K562 (cell line): ENCODE results near the gene RNU11. TPM values are rescaled to one million over a fixed set of nuclear protein-coding genes. Genes with fewer than 3 reads are reported as not detected.
A peak's percentile ranks its signal among the peaks of the same experiment; 100 is the strongest.

Experiments
- KLF6 ChIP-seq: fragments of 250-450 bp; sonication (Bioruptor Pico); IDR thresholded peaks from 2 replicates; pipeline ENCODE4 v1.4.0; 2020; ENCODE audit warnings: mild to moderate bottlenecking, moderate library complexity, borderline replicate concordance
- MBD2 ChIP-seq: sonication (generic); IDR thresholded peaks from 2 replicates; pipeline ENCODE4 v1.6.1; 2016; ENCODE audit warnings: low read depth, borderline replicate concordance
- MTF1 ChIP-seq: fragments of 250-450 bp; sonication (Bioruptor Pico); IDR thresholded peaks from 2 replicates; pipeline ENCODE4 v1.9.0; 2021; ENCODE audit warnings: moderate library complexity, mild to moderate bottlenecking, inconsistent platforms, borderline replicate concordance
- PCBP2 ChIP-seq: fragments of 200-400 bp; formaldehyde crosslinking; IDR thresholded peaks from 2 replicates; pipeline ENCODE4 v1.6.1; 2018; ENCODE audit warnings: low read length, low read depth, mild to moderate bottlenecking, moderate library complexity; ENCODE audit not compliant: poor library complexity, severe bottlenecking
- TOE1 ChIP-seq, 2 experiments: fragments of 450-650 bp in 1 of 2; sonication (generic) in 1 of 2; formaldehyde crosslinking in 1 of 2; IDR thresholded peaks; 2 replicates each; pipeline versions ENCODE4 v1.7.1 to v1.8.0; 2016 to 2022; ENCODE audit warnings: borderline replicate concordance in 2 of 2, mild to moderate bottlenecking in 2 of 2, antibody characterized with exemption in 1 of 2, inconsistent platforms in 1 of 2, low read depth in 1 of 2, missing genetic modification reagents in 1 of 2, moderate library complexity in 1 of 2
- polyA plus RNA-seq, 8 experiments: library from polyadenylated mRNA; depleted of rRNA in 4 of 8; stranded (reverse) in 5 of 8; unstranded in 3 of 8; fragments of >200 nt; fragmentation: Nextera tagmentation in 2 of 8; fragmentation: Illumina TruSeq in 1 of 8; extraction: Ambion mirVana in 2 of 8; extraction: Trizol in 1 of 8; gene quantifications; 2 replicates each; pipeline versions ENCODE4 v1.2.1 to v1.2.3, GENCODE V29; 2011 to 2014; ENCODE audit warnings: inconsistent platforms in 1 of 8, missing spikeins in 1 of 8
- total RNA-seq, 7 experiments: library from RNA; depleted of rRNA in 6 of 7; stranded (reverse); fragments of >200 nt in 6 of 7; fragmentation: Illumina TruSeq in 2 of 7; extraction: Trizol in 2 of 7; gene quantifications; 2 replicates each; pipeline versions ENCODE4 v1.2.1 to v1.2.3, GENCODE V29; 2011 to 2021; ENCODE audit warnings: low replicate concordance in 1 of 7
- TF ChIP-seq, protein P1 (sequence below): fragments of 200-400 bp; formaldehyde crosslinking; IDR thresholded peaks from 2 replicates; pipeline ENCODE4 v1.6.1; 2017; ENCODE audit warnings: mild to moderate bottlenecking, low read depth, low read length, moderate library complexity
- TF ChIP-seq, protein P2 (sequence below): sonication (generic); formaldehyde crosslinking; IDR thresholded peaks from 2 replicates; pipeline ENCODE4 v1.8.1; 2023; ENCODE audit warnings: mild to moderate bottlenecking, missing genetic modification reagents
- TF ChIP-seq, protein P3 (sequence below): sonication (generic); formaldehyde crosslinking; IDR thresholded peaks from 2 replicates; pipeline ENCODE4 v1.8.1; 2022; ENCODE audit warnings: missing genetic modification reagents
- TF ChIP-seq, protein P4 (sequence below): fragments of 450-650 bp; formaldehyde crosslinking; IDR thresholded peaks from 2 replicates; pipeline ENCODE4 v1.4.0; 2022; ENCODE audit warnings: mild to moderate bottlenecking, moderate library complexity
- TF ChIP-seq, protein P5 (sequence below): sonication (generic); formaldehyde crosslinking; IDR thresholded peaks from 2 replicates; pipeline ENCODE4 v1.8.0; 2023; ENCODE audit warnings: mild to moderate bottlenecking, missing genetic modification reagents

Gene RNU11
- total and polyA plus RNA-seq, 9 of the 15 experiments (the other 6 are each of a cell fraction or from before 2014, with no cell fraction given): not detected

DNA sequence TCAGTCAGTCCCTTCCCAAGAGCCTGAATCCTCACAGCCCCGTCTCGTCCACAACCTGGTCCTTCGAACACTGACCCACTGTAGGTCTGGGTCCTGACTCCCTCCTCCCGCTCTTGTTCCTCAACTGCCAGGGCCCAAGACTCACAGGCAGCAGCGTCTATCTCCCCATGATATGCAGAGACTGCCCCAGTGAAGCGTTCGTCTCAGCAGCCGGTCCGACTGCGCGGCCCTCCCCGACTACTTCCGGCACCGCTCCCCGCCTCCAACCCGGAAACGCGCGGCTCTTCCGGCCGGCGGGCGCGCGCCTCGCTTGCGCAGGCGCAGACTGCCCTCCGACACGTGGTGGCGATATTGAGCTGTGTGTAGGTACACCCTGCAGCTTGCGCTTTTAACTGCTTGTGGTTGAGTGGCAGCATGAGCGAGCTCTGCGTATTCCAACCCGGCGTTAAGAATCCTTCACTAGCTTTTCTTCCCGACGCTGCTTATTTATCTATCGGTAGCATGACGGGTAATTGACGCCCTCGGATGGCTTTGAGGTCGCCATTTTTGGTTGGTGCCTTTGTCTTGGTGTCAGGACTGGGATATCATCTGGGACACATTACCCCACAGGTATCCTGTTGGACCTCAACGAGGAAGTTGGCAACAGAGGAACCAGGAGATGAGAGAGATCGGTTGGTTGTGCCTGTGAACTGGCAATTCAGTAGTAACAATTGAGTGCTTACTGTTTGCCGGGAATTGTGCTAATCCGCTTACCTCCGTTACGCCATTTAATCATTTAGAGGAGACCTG is 5.4 kb upstream of the RNU11 start, which contains the start of gene TAF12 (continued):
- TF ChIP-seq, protein P1, sequence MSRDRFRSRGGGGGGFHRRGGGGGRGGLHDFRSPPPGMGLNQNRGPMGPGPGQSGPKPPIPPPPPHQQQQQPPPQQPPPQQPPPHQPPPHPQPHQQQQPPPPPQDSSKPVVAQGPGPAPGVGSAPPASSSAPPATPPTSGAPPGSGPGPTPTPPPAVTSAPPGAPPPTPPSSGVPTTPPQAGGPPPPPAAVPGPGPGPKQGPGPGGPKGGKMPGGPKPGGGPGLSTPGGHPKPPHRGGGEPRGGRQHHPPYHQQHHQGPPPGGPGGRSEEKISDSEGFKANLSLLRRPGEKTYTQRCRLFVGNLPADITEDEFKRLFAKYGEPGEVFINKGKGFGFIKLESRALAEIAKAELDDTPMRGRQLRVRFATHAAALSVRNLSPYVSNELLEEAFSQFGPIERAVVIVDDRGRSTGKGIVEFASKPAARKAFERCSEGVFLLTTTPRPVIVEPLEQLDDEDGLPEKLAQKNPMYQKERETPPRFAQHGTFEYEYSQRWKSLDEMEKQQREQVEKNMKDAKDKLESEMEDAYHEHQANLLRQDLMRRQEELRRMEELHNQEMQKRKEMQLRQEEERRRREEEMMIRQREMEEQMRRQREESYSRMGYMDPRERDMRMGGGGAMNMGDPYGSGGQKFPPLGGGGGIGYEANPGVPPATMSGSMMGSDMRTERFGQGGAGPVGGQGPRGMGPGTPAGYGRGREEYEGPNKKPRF: no peak
- no peak for TF ChIP-seq MTF1 (CRISPR knock-in tag)
- TF ChIP-seq PCBP2: no peak
- TF ChIP-seq TOE1 (IDR thresholded peaks at IDR 0.05; ENCODE audit: borderline replicate concordance): peak; percentile 81; the same call in 1 of the 2 replicates
- TF ChIP-seq TOE1 (CRISPR knock-in tag; IDR thresholded peaks at IDR 0.05; ENCODE audit: borderline replicate concordance, low read depth): peak; percentile 40; the same call in 1 of the 2 replicates
- peak; percentile 84 for TF ChIP-seq MBD2
- TF ChIP-seq KLF6: peak; percentile 18; the same call in 1 of the 2 replicates
- TF ChIP-seq, protein P2, sequence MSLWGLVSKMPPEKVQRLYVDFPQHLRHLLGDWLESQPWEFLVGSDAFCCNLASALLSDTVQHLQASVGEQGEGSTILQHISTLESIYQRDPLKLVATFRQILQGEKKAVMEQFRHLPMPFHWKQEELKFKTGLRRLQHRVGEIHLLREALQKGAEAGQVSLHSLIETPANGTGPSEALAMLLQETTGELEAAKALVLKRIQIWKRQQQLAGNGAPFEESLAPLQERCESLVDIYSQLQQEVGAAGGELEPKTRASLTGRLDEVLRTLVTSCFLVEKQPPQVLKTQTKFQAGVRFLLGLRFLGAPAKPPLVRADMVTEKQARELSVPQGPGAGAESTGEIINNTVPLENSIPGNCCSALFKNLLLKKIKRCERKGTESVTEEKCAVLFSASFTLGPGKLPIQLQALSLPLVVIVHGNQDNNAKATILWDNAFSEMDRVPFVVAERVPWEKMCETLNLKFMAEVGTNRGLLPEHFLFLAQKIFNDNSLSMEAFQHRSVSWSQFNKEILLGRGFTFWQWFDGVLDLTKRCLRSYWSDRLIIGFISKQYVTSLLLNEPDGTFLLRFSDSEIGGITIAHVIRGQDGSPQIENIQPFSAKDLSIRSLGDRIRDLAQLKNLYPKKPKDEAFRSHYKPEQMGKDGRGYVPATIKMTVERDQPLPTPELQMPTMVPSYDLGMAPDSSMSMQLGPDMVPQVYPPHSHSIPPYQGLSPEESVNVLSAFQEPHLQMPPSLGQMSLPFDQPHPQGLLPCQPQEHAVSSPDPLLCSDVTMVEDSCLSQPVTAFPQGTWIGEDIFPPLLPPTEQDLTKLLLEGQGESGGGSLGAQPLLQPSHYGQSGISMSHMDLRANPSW (CRISPR knock-in tag): no peak; the same call in none of the 2 replicates
- TF ChIP-seq, protein P3, sequence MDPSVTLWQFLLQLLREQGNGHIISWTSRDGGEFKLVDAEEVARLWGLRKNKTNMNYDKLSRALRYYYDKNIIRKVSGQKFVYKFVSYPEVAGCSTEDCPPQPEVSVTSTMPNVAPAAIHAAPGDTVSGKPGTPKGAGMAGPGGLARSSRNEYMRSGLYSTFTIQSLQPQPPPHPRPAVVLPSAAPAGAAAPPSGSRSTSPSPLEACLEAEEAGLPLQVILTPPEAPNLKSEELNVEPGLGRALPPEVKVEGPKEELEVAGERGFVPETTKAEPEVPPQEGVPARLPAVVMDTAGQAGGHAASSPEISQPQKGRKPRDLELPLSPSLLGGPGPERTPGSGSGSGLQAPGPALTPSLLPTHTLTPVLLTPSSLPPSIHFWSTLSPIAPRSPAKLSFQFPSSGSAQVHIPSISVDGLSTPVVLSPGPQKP: no peak
- TF ChIP-seq, protein P4, sequence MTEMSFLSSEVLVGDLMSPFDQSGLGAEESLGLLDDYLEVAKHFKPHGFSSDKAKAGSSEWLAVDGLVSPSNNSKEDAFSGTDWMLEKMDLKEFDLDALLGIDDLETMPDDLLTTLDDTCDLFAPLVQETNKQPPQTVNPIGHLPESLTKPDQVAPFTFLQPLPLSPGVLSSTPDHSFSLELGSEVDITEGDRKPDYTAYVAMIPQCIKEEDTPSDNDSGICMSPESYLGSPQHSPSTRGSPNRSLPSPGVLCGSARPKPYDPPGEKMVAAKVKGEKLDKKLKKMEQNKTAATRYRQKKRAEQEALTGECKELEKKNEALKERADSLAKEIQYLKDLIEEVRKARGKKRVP: no peak
- TF ChIP-seq, protein P5, sequence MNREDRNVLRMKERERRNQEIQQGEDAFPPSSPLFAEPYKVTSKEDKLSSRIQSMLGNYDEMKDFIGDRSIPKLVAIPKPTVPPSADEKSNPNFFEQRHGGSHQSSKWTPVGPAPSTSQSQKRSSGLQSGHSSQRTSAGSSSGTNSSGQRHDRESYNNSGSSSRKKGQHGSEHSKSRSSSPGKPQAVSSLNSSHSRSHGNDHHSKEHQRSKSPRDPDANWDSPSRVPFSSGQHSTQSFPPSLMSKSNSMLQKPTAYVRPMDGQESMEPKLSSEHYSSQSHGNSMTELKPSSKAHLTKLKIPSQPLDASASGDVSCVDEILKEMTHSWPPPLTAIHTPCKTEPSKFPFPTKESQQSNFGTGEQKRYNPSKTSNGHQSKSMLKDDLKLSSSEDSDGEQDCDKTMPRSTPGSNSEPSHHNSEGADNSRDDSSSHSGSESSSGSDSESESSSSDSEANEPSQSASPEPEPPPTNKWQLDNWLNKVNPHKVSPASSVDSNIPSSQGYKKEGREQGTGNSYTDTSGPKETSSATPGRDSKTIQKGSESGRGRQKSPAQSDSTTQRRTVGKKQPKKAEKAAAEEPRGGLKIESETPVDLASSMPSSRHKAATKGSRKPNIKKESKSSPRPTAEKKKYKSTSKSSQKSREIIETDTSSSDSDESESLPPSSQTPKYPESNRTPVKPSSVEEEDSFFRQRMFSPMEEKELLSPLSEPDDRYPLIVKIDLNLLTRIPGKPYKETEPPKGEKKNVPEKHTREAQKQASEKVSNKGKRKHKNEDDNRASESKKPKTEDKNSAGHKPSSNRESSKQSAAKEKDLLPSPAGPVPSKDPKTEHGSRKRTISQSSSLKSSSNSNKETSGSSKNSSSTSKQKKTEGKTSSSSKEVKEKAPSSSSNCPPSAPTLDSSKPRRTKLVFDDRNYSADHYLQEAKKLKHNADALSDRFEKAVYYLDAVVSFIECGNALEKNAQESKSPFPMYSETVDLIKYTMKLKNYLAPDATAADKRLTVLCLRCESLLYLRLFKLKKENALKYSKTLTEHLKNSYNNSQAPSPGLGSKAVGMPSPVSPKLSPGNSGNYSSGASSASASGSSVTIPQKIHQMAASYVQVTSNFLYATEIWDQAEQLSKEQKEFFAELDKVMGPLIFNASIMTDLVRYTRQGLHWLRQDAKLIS (CRISPR knock-in tag): peak; percentile 82
